ENCODE results near the gene OLAH. TPM values are rescaled to one million over a fixed set of nuclear protein-coding genes. Genes with fewer than 3 reads are reported as not detected.

OLAH gene
- total RNA-seq, 3 donors from 2014 or later, result 1.1 to 2.6 (median 1.6) TPM

DNA sequence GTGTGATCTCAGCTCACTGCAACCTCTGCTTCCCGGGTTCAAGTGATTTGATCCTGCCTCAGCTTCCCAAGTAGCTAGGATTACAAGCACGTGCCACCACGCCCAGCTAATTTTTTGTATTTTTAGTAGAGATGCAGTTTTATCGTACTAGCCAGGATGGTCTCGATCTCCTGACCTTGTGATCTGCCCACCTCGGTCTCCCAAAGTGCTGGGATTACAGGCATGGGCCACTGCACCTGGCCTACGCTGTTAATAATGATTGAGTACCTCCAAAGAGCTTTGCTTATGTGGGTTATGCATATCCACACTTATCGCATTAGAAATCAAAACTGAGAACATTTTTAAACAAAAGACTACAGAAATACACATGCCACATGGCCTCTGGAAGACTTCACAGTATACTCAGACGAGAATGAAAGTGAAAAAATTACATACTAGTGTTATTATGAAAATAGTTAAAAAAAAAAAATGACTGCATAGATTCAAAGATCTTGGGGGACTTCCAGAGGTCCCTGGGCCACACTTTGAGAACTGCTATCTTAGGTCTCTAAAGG, 78.8 kb downstream of the OLAH start:
- Histone ChIP-seq H3K4me3 (no peak overlapping the region), H3K27ac (no peak overlapping the region), H3K36me3 (no peaks in the 10 kb centered on the region), H3K4me1 (no peaks in the 10 kb centered on the region), H3K9me3 (no peaks in the 10 kb centered on the region), H3K27me3 (no peaks in the 10 kb centered on the region)
- intact Hi-C loops (cut with DNase I; ENCODE audit: low total_unique reads), result loop anchor here (5.0 kb wide), 1 partner anchor 330 kb away; no protein-coding TSS in a partner anchor
- no peak for TF ChIP-seq POLR2A (IDR thresholded peaks at IDR 0.05)
- no peak for TF ChIP-seq POLR2AphosphoS5 (IDR thresholded peaks at IDR 0.05)
- TF ChIP-seq, protein P1, sequence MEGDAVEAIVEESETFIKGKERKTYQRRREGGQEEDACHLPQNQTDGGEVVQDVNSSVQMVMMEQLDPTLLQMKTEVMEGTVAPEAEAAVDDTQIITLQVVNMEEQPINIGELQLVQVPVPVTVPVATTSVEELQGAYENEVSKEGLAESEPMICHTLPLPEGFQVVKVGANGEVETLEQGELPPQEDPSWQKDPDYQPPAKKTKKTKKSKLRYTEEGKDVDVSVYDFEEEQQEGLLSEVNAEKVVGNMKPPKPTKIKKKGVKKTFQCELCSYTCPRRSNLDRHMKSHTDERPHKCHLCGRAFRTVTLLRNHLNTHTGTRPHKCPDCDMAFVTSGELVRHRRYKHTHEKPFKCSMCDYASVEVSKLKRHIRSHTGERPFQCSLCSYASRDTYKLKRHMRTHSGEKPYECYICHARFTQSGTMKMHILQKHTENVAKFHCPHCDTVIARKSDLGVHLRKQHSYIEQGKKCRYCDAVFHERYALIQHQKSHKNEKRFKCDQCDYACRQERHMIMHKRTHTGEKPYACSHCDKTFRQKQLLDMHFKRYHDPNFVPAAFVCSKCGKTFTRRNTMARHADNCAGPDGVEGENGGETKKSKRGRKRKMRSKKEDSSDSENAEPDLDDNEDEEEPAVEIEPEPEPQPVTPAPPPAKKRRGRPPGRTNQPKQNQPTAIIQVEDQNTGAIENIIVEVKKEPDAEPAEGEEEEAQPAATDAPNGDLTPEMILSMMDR (IDR thresholded peaks at IDR 0.05), result no peak
- DNase-seq (ENCODE audit: low spot score in 2 of 2), result no peak

Other genes starting within 250 kb of the OLAH start
- 1 to 10 TPM; 2.9 to 6.2 (median 5.1) TPM for gene CDNF, start 205.9 kb upstream of the OLAH start, total RNA-seq
- 10 to 100 TPM in 2 of 3 donors, 1 to 10 TPM in 1; 9.3 to 16.7 (median 16.4) TPM for gene HSPA14, start 205.6 kb upstream of the OLAH start, total RNA-seq
- 10 to 100 TPM in 2 of 3 donors, 1 to 10 TPM in 1; 9.6 to 14.0 (median 11.1) TPM for gene MSANTD7, start 205.6 kb upstream of the OLAH start, total RNA-seq
- 1 to 10 TPM; 4.6 to 7.5 (median 5.6) TPM for gene SUV39H2, start 165.1 kb upstream of the OLAH start, total RNA-seq
- 10 to 100 TPM in 2 of 3 donors, 1 to 10 TPM in 1; 8.3 to 21.2 (median 10.8) TPM for gene DCLRE1C, start 89.8 kb upstream of the OLAH start, total RNA-seq
- not detected for gene MEIG1, start 84.6 kb upstream of the OLAH start, total RNA-seq
- gene ACBD7, start 44.8 kb downstream of the OLAH start, total RNA-seq, result 1 to 10 TPM in 2 of 3 donors, not detected in 1; 1.0 to 1.1 TPM
- gene RPP38, start 53.4 kb downstream of the OLAH start, total RNA-seq, result 10 to 100 TPM; 10.6 to 17.4 (median 16.8) TPM
- 10 to 100 TPM; 18.4 to 48.3 (median 32.4) TPM for gene NMT2, start 124.8 kb downstream of the OLAH start, total RNA-seq

All from breast epithelium (tissue), 4 donors.